Endothelial cell of umbilical vein (primary cell): Measurements from ENCODE around the gene GLRX2. TPM values are rescaled to one million over a fixed set of nuclear protein-coding genes. Genes with fewer than 3 reads are reported as not detected.

Experiments
- BruUV-seq: library from RNA; stranded (reverse); fragments of 400-500 nt; replicated peaks from 2 replicates; lab custom pipeline; 2021; lab: Mats Ljungman, UMichigan
- CTCF ChIA-PET: fragments of 300-600, 350-600 bp; sonication (Branson Sonifier 250); formaldehyde crosslinking; loops from one replicate; lab custom pipeline; 2021; ENCODE audit warnings: antibody characterized with exemption, inconsistent platforms; lab: Charles Lee
- POLR2A ChIA-PET: fragments of 300-600, 350-600 bp; sonication (Branson Sonifier 250); formaldehyde crosslinking; loops from one replicate; lab custom pipeline; 2021; ENCODE audit warnings: antibody characterized with exemption, inconsistent platforms; lab: Charles Lee
- DNase-seq: peaks from one replicate; pipeline ENCODE4 v3.0.0-alpha.2; 2011; ENCODE audit warnings: low read depth, low spot score
- FAIRE-seq: peaks from 2 replicates; lab custom pipeline; 2011; peaks lifted over from hg19 to GRCh38; lab: Jason Lieb, UNC
- H2AFZ ChIP-seq: 2 replicates; pipeline ENCODE4 v1.6.0; 2012; ENCODE audit warnings: low read depth, low read length, control low read depth, inconsistent platforms
- H3K27ac ChIP-seq: 2 replicates; pipeline ENCODE4 v1.5.1; 2011; ENCODE audit warnings: low read depth, mild to moderate bottlenecking, control low read depth, low read length, moderate library complexity; ENCODE audit not compliant: insufficient read depth
- H3K27me3 ChIP-seq, 2 experiments: 2 replicates each; pipeline versions ENCODE4 v1.6.0 to v1.6.1; 2011; ENCODE audit warnings: low read length in 2 of 2, mixed read lengths in 1 of 2; ENCODE audit not compliant: control insufficient read depth in 2 of 2, insufficient read depth in 2 of 2
- H3K36me3 ChIP-seq, 2 experiments: 2 replicates in 1 of 2; 3 replicates in 1 of 2; pipeline ENCODE4 v1.5.1; 2011; ENCODE audit warnings: low read length in 2 of 2, mild to moderate bottlenecking in 1 of 2, moderate library complexity in 1 of 2; ENCODE audit not compliant: control insufficient read depth in 2 of 2, insufficient read depth in 2 of 2; ENCODE audit errors: extremely low read depth in 1 of 2
- H3K4me1 ChIP-seq: 3 replicates; pipeline ENCODE4 v1.5.1; 2011; ENCODE audit warnings: mild to moderate bottlenecking, low read length; ENCODE audit not compliant: control insufficient read depth, insufficient read depth; ENCODE audit errors: extremely low read depth
- H3K4me2 ChIP-seq: 2 replicates; pipeline ENCODE4 v1.6.1; 2011; ENCODE audit warnings: low read length, control low read depth, mixed read lengths; ENCODE audit not compliant: insufficient read depth
- H3K4me3 ChIP-seq, 3 experiments: fragments of 200-600 bp in 1 of 3; sonication (generic), shearing (Covaris generic) in 1 of 3; replicated peaks in 1 of 3; 2 replicates each; pipeline ENCODE4 v1.5.1; 2011 to 2016; ENCODE audit warnings: control low read depth in 3 of 3, low read length in 3 of 3, mild to moderate bottlenecking in 2 of 3, inconsistent platforms in 1 of 3, low read depth in 1 of 3, moderate library complexity in 1 of 3; ENCODE audit not compliant: insufficient read depth in 1 of 3
- H3K79me2 ChIP-seq: 2 replicates; pipeline ENCODE4 v1.6.0; 2012; ENCODE audit warnings: low read length, inconsistent platforms; ENCODE audit not compliant: control insufficient read depth, insufficient read depth
- H3K9ac ChIP-seq: replicated peaks from 2 replicates; pipeline ENCODE3; 2011; ENCODE audit warnings: low read length, control low read depth; ENCODE audit not compliant: insufficient read depth; ENCODE audit errors: extremely low read depth
- H3K9me1 ChIP-seq: replicated peaks from 3 replicates; pipeline ENCODE4 v1.6.0; 2011; ENCODE audit warnings: mild to moderate bottlenecking, low read length; ENCODE audit not compliant: control insufficient read depth, insufficient read depth; ENCODE audit errors: extremely low read depth
- H3K9me3 ChIP-seq: replicated peaks from 2 replicates; pipeline ENCODE4 v1.5.1; 2012; ENCODE audit warnings: low read length, inconsistent platforms; ENCODE audit not compliant: control insufficient read depth, insufficient read depth
- H4K20me1 ChIP-seq: replicated peaks from 2 replicates; pipeline ENCODE3; 2011; ENCODE audit warnings: mild to moderate bottlenecking, low read length; ENCODE audit not compliant: control insufficient read depth, insufficient read depth; ENCODE audit errors: extremely low read depth
- EZH2 ChIP-seq: IDR thresholded peaks from 2 replicates; pipeline ENCODE4 v1.6.1; 2012; ENCODE audit warnings: borderline replicate concordance, low read depth, mild to moderate bottlenecking, moderate library complexity, low read length, inconsistent platforms; ENCODE audit not compliant: severe bottlenecking
- FOS ChIP-seq: IDR thresholded peaks from 2 replicates; pipeline ENCODE4 v1.6.1; 2011; ENCODE audit warnings: mild to moderate bottlenecking, low read length, moderate library complexity, borderline replicate concordance; ENCODE audit not compliant: insufficient read depth
- GATA2 ChIP-seq: IDR thresholded peaks from 2 replicates; pipeline ENCODE4 v1.7.0; 2011; ENCODE audit warnings: low read depth, mild to moderate bottlenecking, moderate library complexity, mixed read lengths, low read length; ENCODE audit not compliant: insufficient read length, insufficient read depth
- JUN ChIP-seq: IDR thresholded peaks from 2 replicates; pipeline ENCODE4 v1.6.1; 2011; ENCODE audit warnings: borderline replicate concordance, low read depth; ENCODE audit not compliant: insufficient read length, insufficient read depth
- MYC ChIP-seq: IDR thresholded peaks from one replicate; pipeline ENCODE4 v1.6.1; 2011; ENCODE audit warnings: mild to moderate bottlenecking, low read depth, low read length
- POLR2A ChIP-seq: IDR thresholded peaks from 2 replicates; pipeline ENCODE4 v1.6.1; 2012; ENCODE audit warnings: low read depth, mild to moderate bottlenecking, control low read depth, low read length
- POLR2AphosphoS5 ChIP-seq: IDR thresholded peaks from 2 replicates; pipeline ENCODE4 v1.6.1; 2012; ENCODE audit warnings: low read depth, mild to moderate bottlenecking, control low read depth, low read length, moderate library complexity; ENCODE audit not compliant: insufficient read depth
- dilution Hi-C: fragments of 300-500 bp; cut with MboI; formaldehyde crosslinking; loops from one replicate; pipeline ENCODE4 v1.15.0; 2019; ENCODE audit warnings: low sequenced_read_pairs; ENCODE audit not compliant: extremely low pct_ligation_motif_present
- intact Hi-C: fragments of 100-400 bp; cut with micrococcal nuclease; formaldehyde crosslinking; loops from one replicate; pipeline ENCODE4 v1.10.0; 2022
- polyA plus RNA-seq, 4 experiments: library from polyadenylated mRNA; depleted of rRNA in 3 of 4; stranded (reverse) in 3 of 4; unstranded in 1 of 4; fragments of >200 nt; gene quantifications; 2 replicates each; pipeline versions ENCODE4 v1.2.1 to v1.2.3, GENCODE V29; 2011 to 2012; ENCODE audit warnings: missing spikeins in 1 of 4
- total RNA-seq: library from RNA; stranded (reverse); gene quantifications from 2 replicates; pipeline ENCODE4 v1.2.3, GENCODE V29; 2021
- TF ChIP-seq, protein P1 (sequence below), 2 donors: IDR thresholded peaks; 1 replicate in 1 of 2; 2 replicates in 1 of 2; pipeline ENCODE4 v1.5.1; 2011; ENCODE audit warnings: low read length in 2 of 2, mild to moderate bottlenecking in 2 of 2, moderate library complexity in 2 of 2, control low read depth in 1 of 2, inconsistent platforms in 1 of 2, low read depth in 1 of 2; ENCODE audit not compliant: insufficient read depth in 1 of 2; ENCODE audit errors: extremely low read depth in 1 of 2
- TF ChIP-seq, protein P2 (sequence below): IDR thresholded peaks from 2 replicates; pipeline ENCODE4 v1.6.1; 2011; ENCODE audit not compliant: insufficient read depth, insufficient read length

Gene GLRX2
- total and polyA plus RNA-seq, 2 donors (not counting 3 experiments of a cell fraction or from before 2014, with no cell fraction given), result 13.1 to 21.5 TPM

DNA sequence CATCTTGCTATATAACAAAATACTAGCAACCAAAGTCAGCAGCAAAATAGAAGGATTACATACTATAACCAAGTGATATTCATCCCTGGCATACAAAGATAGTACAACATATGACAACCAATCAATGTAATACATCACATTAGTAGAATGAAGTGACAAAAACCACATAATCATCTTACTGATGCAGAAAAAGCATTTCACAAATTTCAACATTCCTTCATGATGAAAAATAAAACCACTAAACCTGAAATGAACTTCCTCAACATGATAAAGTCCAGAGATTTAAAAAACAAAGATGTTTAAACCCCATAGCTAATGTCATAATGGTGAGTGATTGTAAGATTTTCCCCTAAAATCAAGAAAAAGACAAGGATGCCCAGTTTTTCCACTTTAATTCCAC is 27.2 kb downstream of the GLRX2 start:
- Histone ChIP-seq H3K9me1 (no peaks in the 10 kb centered on the region), H3K4me2 (no peak overlapping the region), H3K4me3 (no peak overlapping the region), H3K27ac (no peak overlapping the region), H3K79me2 (peaks cover 11% of the 10 kb centered on the region), H3K9ac (no peak overlapping the region), H3K4me1 (no peaks in the 10 kb centered on the region), H3K9me3 (no peaks in the 10 kb centered on the region), H3K27me3 (no peaks in the 10 kb centered on the region), H2AFZ (no peak overlapping the region), H4K20me1 (peaks cover 3% of the 10 kb centered on the region), H3K36me3 (peaks cover 9 to 13% of the 10 kb centered on the region in 2 experiments)
- FAIRE-seq (no peak), DNase-seq (no peak)
- dilution Hi-C loops (no loop called here), intact Hi-C loops (no loop called here)
- ChIA-PET CTCF (no interaction called here), POLR2A (no interaction called here)
- no TSS peak for BruUV-seq
- TF ChIP-seq POLR2A (no peak), GATA2 (no peak)
- TF ChIP-seq, protein P1, sequence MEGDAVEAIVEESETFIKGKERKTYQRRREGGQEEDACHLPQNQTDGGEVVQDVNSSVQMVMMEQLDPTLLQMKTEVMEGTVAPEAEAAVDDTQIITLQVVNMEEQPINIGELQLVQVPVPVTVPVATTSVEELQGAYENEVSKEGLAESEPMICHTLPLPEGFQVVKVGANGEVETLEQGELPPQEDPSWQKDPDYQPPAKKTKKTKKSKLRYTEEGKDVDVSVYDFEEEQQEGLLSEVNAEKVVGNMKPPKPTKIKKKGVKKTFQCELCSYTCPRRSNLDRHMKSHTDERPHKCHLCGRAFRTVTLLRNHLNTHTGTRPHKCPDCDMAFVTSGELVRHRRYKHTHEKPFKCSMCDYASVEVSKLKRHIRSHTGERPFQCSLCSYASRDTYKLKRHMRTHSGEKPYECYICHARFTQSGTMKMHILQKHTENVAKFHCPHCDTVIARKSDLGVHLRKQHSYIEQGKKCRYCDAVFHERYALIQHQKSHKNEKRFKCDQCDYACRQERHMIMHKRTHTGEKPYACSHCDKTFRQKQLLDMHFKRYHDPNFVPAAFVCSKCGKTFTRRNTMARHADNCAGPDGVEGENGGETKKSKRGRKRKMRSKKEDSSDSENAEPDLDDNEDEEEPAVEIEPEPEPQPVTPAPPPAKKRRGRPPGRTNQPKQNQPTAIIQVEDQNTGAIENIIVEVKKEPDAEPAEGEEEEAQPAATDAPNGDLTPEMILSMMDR (IDR thresholded peaks at IDR 0.05; ENCODE audit: extremely low read depth in 1 of 2, insufficient read depth in 1 of 2, low read depth in 1 of 2, low read length in 2 of 2), result no peak

DNA sequence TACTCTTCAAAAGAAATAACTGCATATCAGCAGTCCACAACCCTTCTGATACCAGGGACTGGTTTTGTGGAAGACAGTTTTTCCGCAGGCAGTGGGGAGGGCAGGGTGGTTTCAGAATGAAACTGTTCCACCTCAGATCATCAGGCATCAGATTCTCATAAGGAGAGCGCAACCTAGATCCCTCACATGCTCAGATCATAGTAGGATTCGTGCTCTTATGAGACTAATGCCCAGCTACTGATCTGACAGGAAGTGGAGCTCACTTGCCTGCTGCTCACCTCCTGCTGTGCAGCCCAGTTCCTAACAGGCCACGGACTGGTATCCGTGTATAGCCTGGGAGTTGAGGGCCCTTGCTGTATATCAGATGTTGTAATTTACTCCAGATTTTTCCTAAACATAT is 34.3 kb downstream of the GLRX2 start:
- no peak for FAIRE-seq
- H3K9me1 ChIP-seq, result no peaks in the 10 kb centered on the region

More for the DNA sequence above, 34.3 kb downstream of the GLRX2 start:
- Histone ChIP-seq H3K4me3 (no peak overlapping the region), H3K79me2 (peaks cover 55% of the 10 kb centered on the region), H3K9ac (no peak overlapping the region), H3K27me3 (no peaks in the 10 kb centered on the region), H3K9me3 (no peaks in the 10 kb centered on the region), H3K27ac (no peak overlapping the region), H2AFZ (no peak overlapping the region), H3K4me2 (no peak overlapping the region), H3K36me3 (peaks cover 0 to 7% of the 10 kb centered on the region in 2 experiments), H4K20me1 (peaks cover 5% of the 10 kb centered on the region), H3K4me1 (no peaks in the 10 kb centered on the region)
- ChIA-PET CTCF (interaction anchor here (1.5 kb wide), 1 partner anchor 34 kb away, joined by 6 read pairs; the partner anchor contains the start of gene GLRX2), POLR2A (no interaction called here)
- dilution Hi-C loops (no loop called here), intact Hi-C loops (no loop called here)
- BruUV-seq, result no TSS peak
- no peak for DNase-seq
- TF ChIP-seq, protein P1 (IDR thresholded peaks at IDR 0.05; ENCODE audit: extremely low read depth in 1 of 2, insufficient read depth in 1 of 2, low read depth in 1 of 2, low read length in 2 of 2), result no peak
- TF ChIP-seq JUN (no peak), MYC (no peak), POLR2AphosphoS5 (no peak), FOS (no peak), GATA2 (no peak), EZH2 (no peak)
- TF ChIP-seq, protein P2, sequence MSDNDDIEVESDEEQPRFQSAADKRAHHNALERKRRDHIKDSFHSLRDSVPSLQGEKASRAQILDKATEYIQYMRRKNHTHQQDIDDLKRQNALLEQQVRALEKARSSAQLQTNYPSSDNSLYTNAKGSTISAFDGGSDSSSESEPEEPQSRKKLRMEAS, result no peak
